ENCODE results near the gene PCDH20. TPM values are rescaled to one million over a fixed set of nuclear protein-coding genes. Genes with fewer than 3 reads are reported as not detected.
"Not testable (repeated sequence)": the region's sequence is repeated elsewhere in the genome, so short reads cannot be mapped to it uniquely, and the experiment has no call there.

The PCDH20 gene
- total RNA-seq, 1 donor from 2014 or later, result 6.3 TPM

DNA sequence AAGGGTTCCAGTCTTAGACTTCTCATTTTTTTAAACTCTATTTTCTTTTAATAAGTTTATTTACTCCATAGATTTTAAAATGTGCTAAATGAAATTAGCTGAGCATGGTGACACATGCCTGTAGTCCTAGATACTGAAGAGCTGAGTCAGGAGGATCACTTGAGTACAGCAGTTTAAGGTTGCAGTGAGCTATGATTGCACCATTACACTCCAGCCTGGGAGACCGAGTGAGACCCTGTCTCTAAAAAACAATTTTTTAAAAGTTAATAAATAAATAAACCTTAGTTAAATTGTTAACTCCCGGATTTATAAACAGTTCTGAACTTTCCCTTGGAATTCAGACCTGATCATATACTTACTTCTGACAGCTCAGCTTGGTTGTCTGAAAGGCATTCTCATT, 32.5 kb downstream of the PCDH20 start:
- no peak for TF ChIP-seq CTCF (IDR thresholded peaks at IDR 0.05)
- no peaks in the 10 kb centered on the region for H3K9me3 ChIP-seq
- ATAC-seq, result no peak
- no peak overlapping the region for H3K4me3 ChIP-seq
- intact Hi-C loops (cut with DNase I), result no loop called here
- no peak for DNase-seq
- no peak overlapping the region for H3K27ac ChIP-seq
- H3K27me3 ChIP-seq, result no peaks in the 10 kb centered on the region
- H3K4me1 ChIP-seq, result no peaks in the 10 kb centered on the region
- H3K36me3 ChIP-seq, result no peaks in the 10 kb centered on the region

DNA sequence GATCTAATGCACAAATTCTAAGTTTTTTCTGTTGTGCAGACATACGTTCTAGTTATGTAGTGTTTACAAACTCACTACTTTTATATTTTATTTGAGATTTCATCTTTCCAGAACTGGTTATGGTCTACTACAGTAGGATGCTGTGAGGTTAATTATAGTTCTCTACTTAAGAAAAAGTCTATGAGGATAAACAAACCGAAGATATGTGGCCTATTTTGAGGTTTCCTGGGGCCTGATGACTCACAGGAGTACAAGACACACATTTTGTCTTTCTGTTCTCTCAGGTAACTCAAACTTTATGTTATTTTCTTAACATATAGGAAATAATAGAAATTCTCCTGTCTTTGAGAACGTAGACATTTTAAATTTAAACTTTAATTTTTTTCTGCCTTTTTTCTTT, 45.1 kb downstream of the PCDH20 start:
- no peaks in the 10 kb centered on the region for H3K4me1 ChIP-seq
- no peak for TF ChIP-seq CTCF (IDR thresholded peaks at IDR 0.05)
- intact Hi-C loops (cut with DNase I), result no loop called here
- no peaks in the 10 kb centered on the region for H3K9me3 ChIP-seq
- H3K27me3 ChIP-seq, result no peaks in the 10 kb centered on the region
- ATAC-seq, result no peak
- H3K4me3 ChIP-seq, result no peak overlapping the region
- H3K36me3 ChIP-seq, result no peaks in the 10 kb centered on the region
- H3K27ac ChIP-seq, result no peak overlapping the region
- DNase-seq, result no peak

DNA sequence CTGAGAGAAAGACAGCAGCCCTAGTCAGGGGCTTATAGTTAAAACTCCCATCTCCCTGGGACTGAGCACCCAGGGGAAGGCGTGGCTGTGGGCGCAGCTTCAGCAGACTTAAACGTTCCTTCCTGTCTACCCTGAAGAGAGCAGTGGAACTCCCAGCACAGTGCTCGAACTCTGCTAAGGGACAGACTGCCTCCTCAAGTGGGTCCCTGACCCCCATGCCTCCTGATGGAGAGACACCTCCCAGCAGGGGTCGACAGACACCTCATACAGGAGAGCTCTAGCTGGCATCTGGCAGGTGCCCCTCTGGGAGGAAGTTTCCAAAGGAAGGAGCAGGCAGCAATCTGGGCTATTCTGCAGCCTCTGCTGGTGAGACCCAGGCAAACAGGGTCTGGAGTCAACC, 51.0 kb downstream of the PCDH20 start:
- H3K9me3 ChIP-seq; DNase-seq; intact Hi-C loops (cut with DNase I); ATAC-seq; H3K4me3 ChIP-seq; H3K27me3 ChIP-seq; H3K4me1 ChIP-seq; H3K36me3 ChIP-seq; H3K27ac ChIP-seq: not testable (repeated sequence)

DNA sequence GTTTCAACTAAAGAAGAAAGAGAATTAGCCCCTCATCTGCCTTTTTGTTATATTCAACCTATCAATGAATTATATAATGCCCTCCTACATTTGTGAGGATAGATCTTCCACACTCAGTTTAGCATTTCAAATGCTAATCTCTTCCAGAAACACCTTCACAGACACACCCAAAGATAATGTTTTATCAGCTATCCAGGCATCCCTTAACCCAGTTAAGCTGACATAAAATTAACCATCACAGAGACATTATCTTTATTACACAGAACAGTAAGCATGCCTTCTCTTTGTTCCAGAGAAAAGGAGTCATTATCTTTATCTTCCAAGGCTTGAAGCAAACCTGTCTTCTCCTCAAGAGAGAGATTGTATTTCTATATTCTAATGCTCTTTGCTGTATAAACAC, 53.1 kb downstream of the PCDH20 start:
- DNase-seq (no peak), ATAC-seq (no peak)
- intact Hi-C loops (cut with DNase I), result no loop called here
- TF ChIP-seq CTCF (IDR thresholded peaks at IDR 0.05), result no peak
- Histone ChIP-seq H3K27me3 (no peaks in the 10 kb centered on the region), H3K27ac (no peak overlapping the region), H3K4me3 (no peak overlapping the region), H3K9me3 (no peaks in the 10 kb centered on the region), H3K4me1 (no peaks in the 10 kb centered on the region), H3K36me3 (no peaks in the 10 kb centered on the region)

Data from upper lobe of right lung (tissue), 1 donor.